Measurements from ENCODE around the gene AGPS. TPM values are rescaled to one million over a fixed set of nuclear protein-coding genes. Genes with fewer than 3 reads are reported as not detected.

Gene AGPS
- total and polyA plus RNA-seq, 2 experiments from 2014 or later, result 22.9 to 36.7 TPM

DNA sequence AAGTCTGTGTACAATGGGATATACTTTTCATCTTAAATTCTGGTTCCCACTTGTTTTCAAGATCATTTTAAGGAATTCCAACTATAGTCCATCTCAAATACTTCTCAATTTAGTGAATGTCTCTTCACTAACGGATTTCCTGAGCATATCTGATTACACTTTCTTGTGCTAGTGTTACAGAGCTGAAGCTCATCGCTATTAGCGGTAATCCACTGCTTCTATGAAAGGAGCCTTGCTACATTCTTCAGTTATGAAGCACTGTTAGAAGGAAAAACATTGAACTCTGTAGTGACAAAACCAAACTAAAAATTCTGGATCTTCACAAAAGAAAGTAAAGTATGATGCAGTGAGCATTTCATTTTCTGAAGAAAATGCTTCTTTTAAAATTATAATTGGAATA lies 72.0 kb downstream of the AGPS start:
- Histone ChIP-seq H3K36me3 (ENCODE audit: low read depth) (0 out of 2 replicates have a peak, but pooled peaks cover 5% of the 10 kb centered on the region), H3K27me3 (replicated peaks; ENCODE audit: insufficient read depth) (no peaks in the 10 kb centered on the region), H3K27ac (no peak overlapping the region), H3K9ac (no peak overlapping the region), H3K4me2 (ENCODE audit: unreplicated experiment) (no peak overlapping the region), H3K79me2 (ENCODE audit: insufficient read depth) (no peaks in the 10 kb centered on the region; the same call in 1 of the 2 replicates), H3K9me2 (ENCODE audit: insufficient read depth) (no peaks in the 10 kb centered on the region), H3K9me3 (ENCODE audit: low read depth) (no peaks in the 10 kb centered on the region), H3K4me1 (ENCODE audit: insufficient read depth) (peaks cover 16% of the 10 kb centered on the region), H3K4me3 (no peak overlapping the region), H4K20me1 (ENCODE audit: insufficient read depth) (no peaks in the 10 kb centered on the region), H2AFZ (no peak overlapping the region), H3F3A (ENCODE audit: insufficient read depth) (peaks cover 7% of the 10 kb centered on the region)
- in situ Hi-C loops (cut with MboI), result no loop called here
- 92 to 97% methylated on average over 3 of the region's 3 CpGs for WGBS, 2 experiments (ENCODE audit: low coverage in 1 of 2, low lambda C conversion rate in 2 of 2, missing lambda C conversion rate in 2 of 2)
- no peak for DNase-seq
- TF ChIP-seq EZH2 (IDR thresholded peaks at IDR 0.05; ENCODE audit: insufficient read depth, poor library complexity, severe bottlenecking) (no peak), EZH2phosphoT487 (IDR thresholded peaks at IDR 0.05; ENCODE audit: insufficient read depth, low read depth) (no peak)

- Histone ChIP-seq H3K27ac (no peak overlapping the region), H3K27me3 (replicated peaks; ENCODE audit: insufficient read depth) (no peaks in the 10 kb centered on the region), H4K20me1 (ENCODE audit: insufficient read depth) (no peaks in the 10 kb centered on the region), H3F3A (ENCODE audit: insufficient read depth) (peaks cover 7% of the 10 kb centered on the region), H3K9me2 (ENCODE audit: insufficient read depth) (no peaks in the 10 kb centered on the region), H2AFZ (no peak overlapping the region), H3K9ac (no peak overlapping the region), H3K36me3 (ENCODE audit: low read depth) (0 out of 2 replicates have a peak, but pooled peaks cover 5% of the 10 kb centered on the region), H3K79me2 (ENCODE audit: insufficient read depth) (no peaks in the 10 kb centered on the region; the same call in 1 of the 2 replicates), H3K4me3 (no peak overlapping the region), H3K4me2 (ENCODE audit: unreplicated experiment) (no peak overlapping the region), H3K4me1 (ENCODE audit: insufficient read depth) (peaks cover 16% of the 10 kb centered on the region), H3K9me3 (ENCODE audit: low read depth) (no peaks in the 10 kb centered on the region)
- in situ Hi-C loops (cut with MboI), result no loop called here
- DNase-seq, result no peak
- TF ChIP-seq EZH2phosphoT487 (IDR thresholded peaks at IDR 0.05; ENCODE audit: insufficient read depth, low read depth), result no peak
- WGBS, 2 experiments (ENCODE audit: low coverage in 1 of 2, low lambda C conversion rate in 2 of 2, missing lambda C conversion rate in 2 of 2), result 97 to 99% methylated on average over 14 of the region's 14 CpGs
Measured at GRCh38 chr2:177465400-177466138, 73.0 kb downstream of the AGPS start.

DNA sequence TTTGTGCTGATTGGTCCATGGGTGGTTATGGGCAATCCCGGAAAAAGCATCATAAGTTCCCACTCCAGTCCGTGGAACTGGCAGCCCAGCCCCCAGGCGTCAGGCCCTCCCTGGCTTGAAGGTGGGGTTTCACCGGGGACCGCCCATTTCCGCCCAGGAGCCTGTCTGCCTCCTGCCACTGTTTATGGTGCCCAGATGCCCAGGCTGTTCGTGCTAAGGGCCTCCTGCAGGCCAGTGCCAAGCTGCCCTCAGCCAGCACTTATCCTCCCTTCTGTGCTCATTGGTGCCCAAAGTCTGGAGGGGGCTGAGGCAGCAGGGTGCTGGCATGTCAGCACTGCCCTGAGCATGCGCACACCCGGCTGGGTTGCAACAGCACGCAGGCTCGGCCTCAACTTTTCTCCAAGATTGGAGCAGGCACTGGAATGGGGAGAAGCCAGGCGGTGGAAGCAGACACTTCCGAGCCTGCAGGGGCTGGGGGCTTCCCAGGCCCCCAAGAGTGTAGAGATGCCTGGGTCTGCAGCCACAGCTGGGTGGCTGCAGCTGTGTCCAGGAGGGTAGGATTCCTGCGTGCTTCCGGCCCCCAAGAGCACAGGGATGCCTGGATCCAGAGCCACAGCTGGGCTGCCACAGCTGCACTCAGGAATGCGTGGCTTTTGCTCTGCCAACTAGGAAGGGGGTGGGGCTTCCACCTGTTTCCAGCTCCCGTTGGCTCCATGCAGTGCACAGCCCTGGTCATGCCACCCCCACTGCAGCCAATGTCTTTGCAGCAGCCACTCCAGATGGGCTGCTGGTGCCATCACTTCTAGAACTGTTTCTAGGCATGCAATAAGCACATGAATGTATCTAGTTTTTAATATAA lies 74.0 kb downstream of the AGPS start:
- Histone ChIP-seq H3K4me1 (ENCODE audit: insufficient read depth) (peaks cover 16% of the 10 kb centered on the region), H3K9me3 (ENCODE audit: low read depth) (no peaks in the 10 kb centered on the region), H3K79me2 (ENCODE audit: insufficient read depth) (no peaks in the 10 kb centered on the region; the same call in 1 of the 2 replicates), H3K9me2 (ENCODE audit: insufficient read depth) (no peaks in the 10 kb centered on the region), H3K9ac (no peak overlapping the region), H3F3A (ENCODE audit: insufficient read depth) (peaks cover 7% of the 10 kb centered on the region), H4K20me1 (ENCODE audit: insufficient read depth) (no peaks in the 10 kb centered on the region), H3K36me3 (ENCODE audit: low read depth) (0 out of 2 replicates have a peak, but pooled peaks cover 5% of the 10 kb centered on the region), H3K27me3 (replicated peaks; ENCODE audit: insufficient read depth) (no peaks in the 10 kb centered on the region), H3K27ac (no peak overlapping the region), H3K4me3 (no peak overlapping the region), H2AFZ (no peak overlapping the region), H3K4me2 (ENCODE audit: unreplicated experiment) (no peak overlapping the region)
- in situ Hi-C loops (cut with MboI), result no loop called here
- WGBS, 2 experiments (ENCODE audit: low coverage in 1 of 2, low lambda C conversion rate in 2 of 2, missing lambda C conversion rate in 2 of 2), result 73 to 76% methylated on average over 16 to 17 of the region's 17 CpGs
- TF ChIP-seq EZH2phosphoT487 (IDR thresholded peaks at IDR 0.05; ENCODE audit: insufficient read depth, low read depth) (no peak), EZH2 (IDR thresholded peaks at IDR 0.05; ENCODE audit: insufficient read depth, poor library complexity, severe bottlenecking) (no peak)
- no peak for DNase-seq

GRCh38 chr2:177467646-177468045 lies 75.1 kb downstream of the AGPS start:
- H3K9me3 ChIP-seq (ENCODE audit: low read depth), result no peaks in the 10 kb centered on the region
- WGBS, 2 experiments (ENCODE audit: low coverage in 1 of 2, low lambda C conversion rate in 2 of 2, missing lambda C conversion rate in 2 of 2), result 41 to 50% methylated on average over 1 of the region's 1 CpG
- H3K4me2 ChIP-seq (ENCODE audit: unreplicated experiment), result peak overlapping the region; percentile 30
- peak overlapping the region; percentile 39; the same call in 1 of the 2 replicates for H3K27ac ChIP-seq
- H2AFZ ChIP-seq, result no peak overlapping the region
- no peak overlapping the region for H3K9ac ChIP-seq
- no peaks in the 10 kb centered on the region for H3K9me2 ChIP-seq (ENCODE audit: insufficient read depth)
- in situ Hi-C loops (cut with MboI), result no loop called here
- H4K20me1 ChIP-seq (ENCODE audit: insufficient read depth), result no peaks in the 10 kb centered on the region
- no peaks in the 10 kb centered on the region for H3K27me3 ChIP-seq (replicated peaks; ENCODE audit: insufficient read depth)
- TF ChIP-seq EZH2 (IDR thresholded peaks at IDR 0.05; ENCODE audit: insufficient read depth, poor library complexity, severe bottlenecking), result no peak
- TF ChIP-seq EZH2phosphoT487 (IDR thresholded peaks at IDR 0.05; ENCODE audit: insufficient read depth, low read depth), result no peak
- DNase-seq, result peak; percentile 84
- H3F3A ChIP-seq (ENCODE audit: insufficient read depth), result peaks cover 7% of the 10 kb centered on the region
- peaks cover 5% of the 10 kb centered on the region; the same call in 1 of the 2 replicates for H3K36me3 ChIP-seq (ENCODE audit: low read depth)
- no peak overlapping the region for H3K4me3 ChIP-seq
- H3K4me1 ChIP-seq (ENCODE audit: insufficient read depth), result peaks cover 16% of the 10 kb centered on the region
- no peaks in the 10 kb centered on the region; the same call in 1 of the 2 replicates for H3K79me2 ChIP-seq (ENCODE audit: insufficient read depth)

All from GM23248 (cell line).